ENCODE measurements around the gene SIGLEC1. TPM values are rescaled to one million over a fixed set of nuclear protein-coding genes. Genes with fewer than 3 reads are reported as not detected.

SIGLEC1 gene
- total RNA-seq, 1 donor from 2014 or later: 2.1 TPM

GRCh38 chr20:3685341-3685740 is 27.1 kb downstream of the SIGLEC1 start:
- H3K9ac ChIP-seq (ENCODE audit: low read depth in 1 of 3, low read length in 3 of 3): no peak overlapping the region
- no peak overlapping the region for H3K27ac ChIP-seq (ENCODE audit: low read depth, low read length)
- H3K4me3 ChIP-seq (ENCODE audit: low read length in 3 of 3): no peak overlapping the region
- H3K9me3 ChIP-seq (ENCODE audit: control insufficient read depth in 3 of 3, low read length in 3 of 3): no peaks in the 10 kb centered on the region
- H3K36me3 ChIP-seq (ENCODE audit: control insufficient read depth in 3 of 3, insufficient read depth in 3 of 3, low read length in 3 of 3): no peaks in the 10 kb centered on the region
- peaks cover 8 to 14% (median 13%) of the 10 kb centered on the region in 3 donors for H3K27me3 ChIP-seq (ENCODE audit: control insufficient read depth in 3 of 3, insufficient read depth in 3 of 3, low read length in 3 of 3)
- H3K4me1 ChIP-seq (ENCODE audit: control insufficient read depth in 3 of 3, insufficient read depth in 3 of 3, low read length in 3 of 3): peaks cover 11 to 23% (median 18%) of the 10 kb centered on the region in 3 donors

- peak within 1 kb of the TSS; percentile 33 to 66 (median 53) for H3K9ac ChIP-seq (ENCODE audit: low read depth in 1 of 3, low read length in 3 of 3)
- H3K4me3 ChIP-seq (ENCODE audit: low read length in 3 of 3): peak within 1 kb of the TSS; percentile 46 to 67 (median 66)
- peaks cover 17 to 22% (median 20%) of the 10 kb centered on the region in 3 donors for H3K4me1 ChIP-seq (ENCODE audit: control insufficient read depth in 3 of 3, insufficient read depth in 3 of 3, low read length in 3 of 3)
- H3K27ac ChIP-seq (ENCODE audit: low read depth, low read length): no peak within 1 kb of the TSS
- H3K36me3 ChIP-seq (ENCODE audit: control insufficient read depth in 3 of 3, insufficient read depth in 3 of 3, low read length in 3 of 3): no peaks in the 10 kb centered on the region
- no peaks in the 10 kb centered on the region for H3K9me3 ChIP-seq (ENCODE audit: control insufficient read depth in 3 of 3, low read length in 3 of 3)
- peaks cover 8 to 14% (median 13%) of the 10 kb centered on the region in 3 donors for H3K27me3 ChIP-seq (ENCODE audit: control insufficient read depth in 3 of 3, insufficient read depth in 3 of 3, low read length in 3 of 3)
Measured at GRCh38 chr20:3681931-3682781, 30.2 kb downstream of the SIGLEC1 start, which contains the start of gene ADAM33. TSS of gene ADAM33 (minus strand) at chr20:3682010. CDS start at chr20:3682004, 6 bp downstream.

- Histone ChIP-seq H3K27me3 (ENCODE audit: control insufficient read depth in 3 of 3, insufficient read depth in 3 of 3, low read length in 3 of 3) (peaks cover 8 to 14% (median 13%) of the 10 kb centered on the region in 3 donors), H3K4me3 (ENCODE audit: low read length in 3 of 3) (peak overlapping the region; percentile 46 to 67 (median 66)), H3K4me1 (ENCODE audit: control insufficient read depth in 3 of 3, insufficient read depth in 3 of 3, low read length in 3 of 3) (peaks cover 16 to 20% (median 19%) of the 10 kb centered on the region in 3 donors), H3K27ac (ENCODE audit: low read depth, low read length) (no peak overlapping the region), H3K9me3 (ENCODE audit: control insufficient read depth in 3 of 3, low read length in 3 of 3) (no peaks in the 10 kb centered on the region), H3K9ac (ENCODE audit: low read depth in 1 of 3, low read length in 3 of 3) (peak overlapping the region; percentile 12 to 66 (median 53)), H3K36me3 (ENCODE audit: control insufficient read depth in 3 of 3, insufficient read depth in 3 of 3, low read length in 3 of 3) (no peaks in the 10 kb centered on the region)
Measured at GRCh38 chr20:3681352-3681930, 31.0 kb downstream of the SIGLEC1 start.

GRCh38 chr20:3680701-3681351 is 31.6 kb downstream of the SIGLEC1 start:
- no peak overlapping the region for H3K27ac ChIP-seq (ENCODE audit: low read depth, low read length)
- H3K9ac ChIP-seq (ENCODE audit: low read depth in 1 of 3, low read length in 3 of 3): peak overlapping the region; percentile 33 to 57 (median 53)
- no peaks in the 10 kb centered on the region for H3K9me3 ChIP-seq (ENCODE audit: control insufficient read depth in 3 of 3, low read length in 3 of 3)
- H3K4me1 ChIP-seq (ENCODE audit: control insufficient read depth in 3 of 3, insufficient read depth in 3 of 3, low read length in 3 of 3): peaks cover 13 to 19% (median 16%) of the 10 kb centered on the region in 3 donors
- H3K4me3 ChIP-seq (ENCODE audit: low read length in 3 of 3): peak overlapping the region; percentile 46 to 67 (median 66)
- H3K36me3 ChIP-seq (ENCODE audit: control insufficient read depth in 3 of 3, insufficient read depth in 3 of 3, low read length in 3 of 3): peaks cover 0 to 3% (median 0%) of the 10 kb centered on the region in 3 donors
- peaks cover 8 to 14% (median 13%) of the 10 kb centered on the region in 3 donors for H3K27me3 ChIP-seq (ENCODE audit: control insufficient read depth in 3 of 3, insufficient read depth in 3 of 3, low read length in 3 of 3)

GRCh38 chr20:3679749-3680700 is 32.4 kb downstream of the SIGLEC1 start:
- Histone ChIP-seq H3K27ac (ENCODE audit: low read depth, low read length) (no peak overlapping the region), H3K4me3 (ENCODE audit: low read length in 3 of 3) (peak overlapping the region in 2 of 3 donors; percentile 22 to 66), H3K27me3 (ENCODE audit: control insufficient read depth in 3 of 3, insufficient read depth in 3 of 3, low read length in 3 of 3) (peaks cover 8 to 14% (median 13%) of the 10 kb centered on the region in 3 donors), H3K36me3 (ENCODE audit: control insufficient read depth in 3 of 3, insufficient read depth in 3 of 3, low read length in 3 of 3) (peaks cover 0 to 3% (median 0%) of the 10 kb centered on the region in 3 donors), H3K9me3 (ENCODE audit: control insufficient read depth in 3 of 3, low read length in 3 of 3) (no peaks in the 10 kb centered on the region), H3K4me1 (ENCODE audit: control insufficient read depth in 3 of 3, insufficient read depth in 3 of 3, low read length in 3 of 3) (peaks cover 13 to 19% (median 16%) of the 10 kb centered on the region in 3 donors), H3K9ac (ENCODE audit: low read depth in 1 of 3, low read length in 3 of 3) (peak overlapping the region in 2 of 3 donors; percentile 10 to 57)

- Histone ChIP-seq H3K4me1 (ENCODE audit: control insufficient read depth in 3 of 3, insufficient read depth in 3 of 3, low read length in 3 of 3) (peaks cover 13 to 19% (median 16%) of the 10 kb centered on the region in 3 donors), H3K27me3 (ENCODE audit: control insufficient read depth in 3 of 3, insufficient read depth in 3 of 3, low read length in 3 of 3) (peaks cover 11 to 22% (median 18%) of the 10 kb centered on the region in 3 donors), H3K27ac (ENCODE audit: low read depth, low read length) (no peak overlapping the region), H3K36me3 (ENCODE audit: control insufficient read depth in 3 of 3, insufficient read depth in 3 of 3, low read length in 3 of 3) (peaks cover 0 to 3% (median 0%) of the 10 kb centered on the region in 3 donors), H3K4me3 (ENCODE audit: low read length in 3 of 3) (no peak overlapping the region), H3K9ac (ENCODE audit: low read depth in 1 of 3, low read length in 3 of 3) (peak overlapping the region in 1 of 3 donors; percentile 10), H3K9me3 (ENCODE audit: control insufficient read depth in 3 of 3, low read length in 3 of 3) (no peaks in the 10 kb centered on the region)
Measured at GRCh38 chr20:3678856-3679720, 33.3 kb downstream of the SIGLEC1 start.

- H3K4me3 ChIP-seq (ENCODE audit: low read length in 3 of 3): no peak overlapping the region
- H3K27ac ChIP-seq (ENCODE audit: low read depth, low read length): no peak overlapping the region
- H3K9ac ChIP-seq (ENCODE audit: low read depth in 1 of 3, low read length in 3 of 3): no peak overlapping the region
- H3K36me3 ChIP-seq (ENCODE audit: control insufficient read depth in 3 of 3, insufficient read depth in 3 of 3, low read length in 3 of 3): peaks cover 0 to 3% (median 0%) of the 10 kb centered on the region in 3 donors
- H3K9me3 ChIP-seq (ENCODE audit: control insufficient read depth in 3 of 3, low read length in 3 of 3): no peaks in the 10 kb centered on the region
- H3K27me3 ChIP-seq (ENCODE audit: control insufficient read depth in 3 of 3, insufficient read depth in 3 of 3, low read length in 3 of 3): peaks cover 11 to 24% (median 21%) of the 10 kb centered on the region in 3 donors
- peaks cover 13 to 19% (median 16%) of the 10 kb centered on the region in 3 donors for H3K4me1 ChIP-seq (ENCODE audit: control insufficient read depth in 3 of 3, insufficient read depth in 3 of 3, low read length in 3 of 3)
Measured at GRCh38 chr20:3678198-3678597, 34.2 kb downstream of the SIGLEC1 start.

GRCh38 chr20:3677733-3678132 is 34.7 kb downstream of the SIGLEC1 start:
- no peak overlapping the region for H3K27ac ChIP-seq (ENCODE audit: low read depth, low read length)
- no peak overlapping the region for H3K9ac ChIP-seq (ENCODE audit: low read depth in 1 of 3, low read length in 3 of 3)
- no peaks in the 10 kb centered on the region for H3K9me3 ChIP-seq (ENCODE audit: control insufficient read depth in 3 of 3, low read length in 3 of 3)
- H3K4me3 ChIP-seq (ENCODE audit: low read length in 3 of 3): no peak overlapping the region
- peaks cover 0 to 3% (median 0%) of the 10 kb centered on the region in 3 donors for H3K36me3 ChIP-seq (ENCODE audit: control insufficient read depth in 3 of 3, insufficient read depth in 3 of 3, low read length in 3 of 3)
- H3K4me1 ChIP-seq (ENCODE audit: control insufficient read depth in 3 of 3, insufficient read depth in 3 of 3, low read length in 3 of 3): peaks cover 13 to 19% (median 16%) of the 10 kb centered on the region in 3 donors
- peaks cover 11 to 25% (median 24%) of the 10 kb centered on the region in 3 donors for H3K27me3 ChIP-seq (ENCODE audit: control insufficient read depth in 3 of 3, insufficient read depth in 3 of 3, low read length in 3 of 3)
